ENCODE measurements around the gene INAVA. TPM values are rescaled to one million over a fixed set of nuclear protein-coding genes. Genes with fewer than 3 reads are reported as not detected.
"Not testable (repeated sequence)": the region's sequence is repeated elsewhere in the genome, so short reads cannot be mapped to it uniquely, and the experiment has no call there.

Gene INAVA
- total RNA-seq, 1 donor from 2014 or later: 35.8 TPM

- H3K27ac Mint-ChIP-seq (ENCODE audit: unreplicated experiment): no peak overlapping the region
- TF ChIP-seq CTCF (IDR thresholded peaks at IDR 0.05; ENCODE audit: unreplicated experiment): no peak
- no peaks in the 10 kb centered on the region for H3K9me3 Mint-ChIP-seq (ENCODE audit: unreplicated experiment)
- H3K4me1 Mint-ChIP-seq (ENCODE audit: unreplicated experiment): no peaks in the 10 kb centered on the region
- DNase-seq (ENCODE audit: low spot score): no peak
- H3K27me3 Mint-ChIP-seq (ENCODE audit: unreplicated experiment): no peaks in the 10 kb centered on the region
- peaks cover 25% of the 10 kb centered on the region for H3K36me3 Mint-ChIP-seq (ENCODE audit: low read depth, unreplicated experiment)
- no peak overlapping the region for H3K4me3 Mint-ChIP-seq (ENCODE audit: unreplicated experiment)
Measured at GRCh38 chr1:200909071-200909470, 14.4 kb downstream of the INAVA start.

- Mint-ChIP-seq H3K4me3 (ENCODE audit: unreplicated experiment) (no peak overlapping the region), H3K27me3 (ENCODE audit: unreplicated experiment) (no peaks in the 10 kb centered on the region), H3K36me3 (ENCODE audit: low read depth, unreplicated experiment) (peaks cover 25% of the 10 kb centered on the region), H3K9me3 (ENCODE audit: unreplicated experiment) (no peaks in the 10 kb centered on the region), H3K4me1 (ENCODE audit: unreplicated experiment) (no peaks in the 10 kb centered on the region), H3K27ac (ENCODE audit: unreplicated experiment) (no peak overlapping the region)
- no peak for TF ChIP-seq CTCF (IDR thresholded peaks at IDR 0.05; ENCODE audit: unreplicated experiment)
- no peak for DNase-seq (ENCODE audit: low spot score)
Measured at GRCh38 chr1:200909757-200910239, 15.1 kb downstream of the INAVA start.

- no peak overlapping the region for H3K27ac Mint-ChIP-seq (ENCODE audit: unreplicated experiment)
- H3K36me3 Mint-ChIP-seq (ENCODE audit: low read depth, unreplicated experiment): peaks cover 25% of the 10 kb centered on the region
- no peaks in the 10 kb centered on the region for H3K27me3 Mint-ChIP-seq (ENCODE audit: unreplicated experiment)
- H3K9me3 Mint-ChIP-seq (ENCODE audit: unreplicated experiment): no peaks in the 10 kb centered on the region
- no peaks in the 10 kb centered on the region for H3K4me1 Mint-ChIP-seq (ENCODE audit: unreplicated experiment)
- DNase-seq (ENCODE audit: low spot score): no peak
- no peak for TF ChIP-seq CTCF (IDR thresholded peaks at IDR 0.05; ENCODE audit: unreplicated experiment)
- no peak overlapping the region for H3K4me3 Mint-ChIP-seq (ENCODE audit: unreplicated experiment)
Measured at GRCh38 chr1:200911361-200911760, 16.7 kb downstream of the INAVA start.

- DNase-seq (ENCODE audit: low spot score); H3K27me3 Mint-ChIP-seq (ENCODE audit: unreplicated experiment); H3K9me3 Mint-ChIP-seq (ENCODE audit: unreplicated experiment); H3K4me1 Mint-ChIP-seq (ENCODE audit: unreplicated experiment); H3K27ac Mint-ChIP-seq (ENCODE audit: unreplicated experiment); H3K4me3 Mint-ChIP-seq (ENCODE audit: unreplicated experiment): not testable (repeated sequence)
- H3K36me3 Mint-ChIP-seq (ENCODE audit: low read depth, unreplicated experiment): peaks cover 25% of the 10 kb centered on the region
Measured at GRCh38 chr1:200911936-200912335, 17.2 kb downstream of the INAVA start.

GRCh38 chr1:200912737-200913407 lies 18.2 kb downstream of the INAVA start:
- no peaks in the 10 kb centered on the region for H3K27me3 Mint-ChIP-seq (ENCODE audit: unreplicated experiment)
- H3K4me3 Mint-ChIP-seq (ENCODE audit: unreplicated experiment): no peak overlapping the region
- no peaks in the 10 kb centered on the region for H3K4me1 Mint-ChIP-seq (ENCODE audit: unreplicated experiment)
- no peak for DNase-seq (ENCODE audit: low spot score)
- no peak overlapping the region for H3K27ac Mint-ChIP-seq (ENCODE audit: unreplicated experiment)
- no peak for TF ChIP-seq CTCF (IDR thresholded peaks at IDR 0.05; ENCODE audit: unreplicated experiment)
- H3K36me3 Mint-ChIP-seq (ENCODE audit: low read depth, unreplicated experiment): peaks cover 23% of the 10 kb centered on the region
- no peaks in the 10 kb centered on the region for H3K9me3 Mint-ChIP-seq (ENCODE audit: unreplicated experiment)
